Epithelial cell of esophagus (primary cell): Measurements from ENCODE around the gene DLGAP4.

Experiments
- DNase-seq: peaks from one replicate; pipeline ENCODE4 v3.0.0; 2010; ENCODE audit warnings: low read depth
- H3K4me3 ChIP-seq: 2 replicates; pipeline ENCODE4 v1.5.1; 2011; ENCODE audit warnings: mild to moderate bottlenecking, low read length, control low read depth
- TF ChIP-seq, protein P1 (sequence below): IDR thresholded peaks from 2 replicates; pipeline ENCODE4 v1.5.1; 2011; ENCODE audit warnings: low read depth, mild to moderate bottlenecking, low read length, control low read depth, inconsistent platforms; ENCODE audit not compliant: insufficient read depth; ENCODE audit errors: missing control alignments

Gene DLGAP4

DNA sequence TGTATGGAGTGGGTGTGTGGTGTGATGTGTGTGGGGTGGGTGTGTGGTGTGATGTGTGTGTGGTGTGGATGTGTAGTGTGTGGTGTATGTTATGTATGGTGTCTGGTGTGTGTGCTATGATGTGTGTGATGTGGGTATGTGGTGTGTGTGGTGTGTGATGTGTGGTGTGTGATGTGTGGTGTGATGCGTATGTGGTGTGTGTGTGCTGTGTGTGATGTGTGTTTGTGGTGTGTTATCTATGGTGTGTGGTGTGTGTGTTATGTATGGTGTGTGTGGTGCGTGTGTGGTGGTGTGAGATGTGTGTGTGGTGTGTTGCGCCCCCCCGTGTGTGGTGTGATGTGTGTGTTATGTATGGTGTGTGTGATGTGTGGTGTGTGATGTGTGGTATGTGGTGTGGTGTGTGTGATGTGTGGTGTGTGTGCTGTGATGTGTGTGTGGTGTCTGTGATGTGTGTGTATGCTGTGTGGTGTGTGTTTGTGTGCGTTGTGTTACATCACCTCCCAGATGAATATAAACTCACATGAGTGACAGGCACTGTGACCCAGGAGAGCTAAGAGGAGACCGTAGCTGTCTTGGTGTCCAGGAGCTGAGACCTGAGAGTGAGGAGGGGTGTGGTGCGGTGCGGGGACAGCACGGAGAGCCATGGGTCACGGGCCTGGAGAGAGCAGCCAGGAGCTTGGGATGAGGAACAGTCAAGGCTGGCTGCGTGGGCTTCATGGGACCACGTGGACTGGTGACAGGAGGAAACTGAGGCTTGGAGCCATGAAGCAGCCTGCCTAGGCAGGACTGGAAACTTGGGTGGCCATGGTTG, 8.8 kb downstream of the DLGAP4 start:
- no peak overlapping the region for H3K4me3 ChIP-seq
- no peak for DNase-seq
- TF ChIP-seq, protein P1, sequence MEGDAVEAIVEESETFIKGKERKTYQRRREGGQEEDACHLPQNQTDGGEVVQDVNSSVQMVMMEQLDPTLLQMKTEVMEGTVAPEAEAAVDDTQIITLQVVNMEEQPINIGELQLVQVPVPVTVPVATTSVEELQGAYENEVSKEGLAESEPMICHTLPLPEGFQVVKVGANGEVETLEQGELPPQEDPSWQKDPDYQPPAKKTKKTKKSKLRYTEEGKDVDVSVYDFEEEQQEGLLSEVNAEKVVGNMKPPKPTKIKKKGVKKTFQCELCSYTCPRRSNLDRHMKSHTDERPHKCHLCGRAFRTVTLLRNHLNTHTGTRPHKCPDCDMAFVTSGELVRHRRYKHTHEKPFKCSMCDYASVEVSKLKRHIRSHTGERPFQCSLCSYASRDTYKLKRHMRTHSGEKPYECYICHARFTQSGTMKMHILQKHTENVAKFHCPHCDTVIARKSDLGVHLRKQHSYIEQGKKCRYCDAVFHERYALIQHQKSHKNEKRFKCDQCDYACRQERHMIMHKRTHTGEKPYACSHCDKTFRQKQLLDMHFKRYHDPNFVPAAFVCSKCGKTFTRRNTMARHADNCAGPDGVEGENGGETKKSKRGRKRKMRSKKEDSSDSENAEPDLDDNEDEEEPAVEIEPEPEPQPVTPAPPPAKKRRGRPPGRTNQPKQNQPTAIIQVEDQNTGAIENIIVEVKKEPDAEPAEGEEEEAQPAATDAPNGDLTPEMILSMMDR, result no peak

DNA sequence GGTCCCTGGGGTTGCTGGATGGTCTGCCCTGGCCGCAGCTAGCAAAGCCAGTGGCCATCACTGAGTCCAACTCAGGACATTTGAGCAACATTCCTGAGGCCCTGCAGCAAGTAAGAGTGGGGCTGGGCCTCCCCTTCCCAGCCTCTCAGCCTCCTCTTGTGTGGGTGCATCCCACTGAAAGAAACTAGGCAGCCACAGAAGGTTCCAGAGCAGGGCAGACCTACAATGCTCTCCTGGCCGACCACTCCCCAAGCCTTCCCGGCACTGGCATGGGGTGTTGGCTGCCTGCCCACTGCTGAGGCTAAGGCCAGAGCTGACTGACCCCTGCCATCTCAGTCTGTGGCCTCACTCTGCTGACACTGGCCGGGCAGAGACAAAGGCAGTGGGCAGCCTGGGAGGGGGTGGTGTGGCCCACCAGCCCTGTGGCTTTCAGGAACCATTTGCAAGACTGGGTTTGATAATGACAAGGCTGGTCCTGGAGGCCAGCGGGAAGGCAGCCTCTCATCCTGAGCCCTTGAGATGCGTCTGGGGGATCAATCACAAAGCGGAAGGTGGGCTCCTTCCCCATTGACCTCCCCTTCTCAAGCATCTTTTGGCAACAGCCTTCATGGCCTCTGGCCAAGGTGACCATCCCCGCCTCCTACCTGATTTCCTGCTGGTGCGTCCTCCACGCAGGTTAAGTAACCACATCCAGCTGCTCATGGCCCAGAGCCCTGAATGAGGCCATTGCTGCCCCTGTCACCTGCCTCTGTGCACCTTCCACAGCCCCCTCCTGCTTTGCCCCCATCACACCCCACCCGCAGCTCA, 9.6 kb downstream of the DLGAP4 start:
- TF ChIP-seq, protein P1, result no peak
- no peak overlapping the region for H3K4me3 ChIP-seq
- no peak for DNase-seq

DNA sequence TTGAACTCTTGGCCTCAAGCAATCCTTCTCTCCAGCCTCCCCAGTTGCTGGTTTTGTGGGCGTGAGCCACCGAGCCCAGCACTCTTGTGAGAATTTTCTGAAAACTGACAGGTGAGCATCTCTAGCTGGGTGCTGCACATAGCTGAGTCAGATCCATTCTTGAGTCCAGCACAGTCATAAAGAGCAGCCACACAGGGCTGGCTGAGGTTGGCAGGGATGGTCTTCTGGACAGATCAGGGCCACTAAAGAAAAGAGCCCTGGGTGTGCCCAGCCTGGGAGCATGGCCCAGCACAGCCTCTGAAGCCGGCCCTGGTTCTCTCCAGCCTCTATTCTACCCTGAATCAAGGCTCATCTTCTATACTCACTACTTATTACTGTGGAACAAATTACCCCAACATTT, 11.5 kb downstream of the DLGAP4 start:
- no peak overlapping the region for H3K4me3 ChIP-seq
- DNase-seq, result no peak
- TF ChIP-seq, protein P1, result no peak

DNA sequence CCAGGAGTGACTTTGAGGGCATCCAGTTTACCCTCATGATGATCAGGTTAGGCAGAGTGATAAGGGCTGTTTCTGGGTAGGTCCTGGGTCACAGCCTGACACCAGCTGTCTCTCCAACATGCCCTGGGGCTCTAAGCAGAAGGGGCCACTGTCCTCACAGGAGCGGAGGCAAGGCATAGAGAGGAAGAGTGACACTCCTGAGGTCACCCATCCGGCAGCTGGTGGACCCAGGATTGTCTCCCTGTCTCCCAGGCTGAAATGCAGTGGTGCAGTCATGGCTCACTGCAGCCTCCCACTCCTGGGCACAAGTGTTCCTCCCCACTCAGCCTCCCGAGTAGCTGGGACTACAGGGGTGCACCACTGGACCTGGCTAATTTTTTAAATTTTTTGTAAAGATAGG, 12.0 kb downstream of the DLGAP4 start:
- DNase-seq, result no peak
- H3K4me3 ChIP-seq, result no peak overlapping the region
- TF ChIP-seq, protein P1, result no peak

DNA sequence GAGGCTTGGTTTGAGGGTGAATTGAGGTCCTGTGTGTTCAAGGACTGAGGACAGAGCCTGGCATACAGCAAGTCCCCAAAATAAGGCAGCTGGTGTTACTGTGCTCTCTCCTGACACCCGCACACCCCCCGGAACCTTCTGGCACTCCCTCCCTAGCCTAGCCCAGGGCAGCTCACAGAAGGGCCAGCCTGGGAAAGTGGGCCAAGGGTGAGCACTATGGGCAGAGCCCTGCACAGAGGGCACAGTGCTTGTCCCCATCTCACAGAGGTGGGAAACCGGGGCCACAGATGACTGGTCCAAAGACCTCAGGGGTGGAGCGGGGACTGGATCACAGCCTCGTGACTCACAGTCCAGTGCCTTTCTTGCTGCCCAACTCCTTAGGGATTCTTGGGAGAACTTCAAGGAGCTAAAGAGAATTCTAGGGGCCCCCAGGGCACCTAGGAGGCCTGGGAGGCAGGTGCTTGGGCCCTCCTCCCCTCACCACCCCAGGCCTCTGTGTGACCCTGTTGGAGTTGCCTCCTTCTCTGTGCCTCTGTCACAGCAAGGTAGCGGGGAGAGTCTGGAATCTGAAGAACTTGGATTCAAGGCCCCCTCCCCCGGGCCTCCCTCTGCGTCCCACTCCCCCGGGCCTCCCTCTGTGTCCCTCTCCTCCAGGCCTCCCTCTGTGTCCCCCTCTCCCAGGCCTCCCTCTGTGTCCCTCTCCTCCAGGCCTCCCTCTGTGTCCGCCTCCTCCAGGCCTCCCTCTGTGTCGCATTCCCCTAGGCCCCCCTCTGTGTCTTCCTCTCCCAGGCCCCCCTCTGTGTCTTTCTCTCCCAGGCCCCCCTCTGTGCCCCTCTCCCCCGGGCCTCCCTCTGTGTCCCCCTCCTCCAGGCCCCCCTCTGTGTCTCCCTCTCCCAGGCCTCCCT, 13.5 kb downstream of the DLGAP4 start:
- TF ChIP-seq, protein P1, result no peak

DNA sequence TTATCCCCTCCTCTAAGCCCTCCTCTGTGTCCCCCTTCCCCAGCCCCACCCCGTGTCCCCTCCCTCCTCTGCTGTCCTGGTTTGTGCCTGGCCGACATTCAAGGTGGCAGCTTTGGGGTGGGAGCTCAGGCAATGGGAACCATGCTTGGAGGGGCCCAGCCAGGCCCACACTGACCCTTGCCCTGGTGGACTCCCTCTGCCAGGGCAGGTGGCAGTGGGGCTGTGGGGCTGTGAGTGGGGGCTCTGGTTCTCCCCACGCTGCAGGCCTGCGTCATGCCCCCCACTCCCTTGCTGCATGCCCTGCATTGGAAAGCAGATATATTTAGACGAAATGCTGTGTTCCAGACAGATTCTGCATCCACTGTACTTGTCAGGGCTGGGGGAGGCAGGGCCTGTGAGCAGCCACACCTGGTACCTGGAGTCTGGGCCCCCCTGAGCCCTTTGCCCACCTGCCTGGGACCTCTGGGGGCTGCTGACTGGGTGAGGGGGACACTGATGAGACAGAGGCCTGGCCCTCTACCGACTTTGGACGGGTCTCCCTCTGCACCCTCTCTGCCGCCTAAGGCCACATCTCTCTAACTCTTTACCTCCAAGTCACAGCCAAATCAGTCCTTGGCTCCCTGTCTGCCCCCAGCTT, 14.2 kb downstream of the DLGAP4 start:
- no peak overlapping the region for H3K4me3 ChIP-seq
- TF ChIP-seq, protein P1, result no peak
- DNase-seq, result no peak

More for the DNA sequence above, 13.5 kb downstream of the DLGAP4 start:
- no peak overlapping the region for H3K4me3 ChIP-seq
- no peak for DNase-seq
